ENCODE results near the gene POLN.

- TF ChIP-seq CTCF (conservative IDR thresholded peaks at IDR 0.05; ENCODE audit: low read length) (no peak), EZH2phosphoT487 (IDR thresholded peaks at IDR 0.05; ENCODE audit: borderline replicate concordance) (no peak)
Measured at GRCh38 chr4:2075171-2075986, 166.5 kb downstream of the POLN start.

Measured in Loucy (cell line).